Activated naive CD4-positive, alpha-beta T cell treated with anti-CD3 and anti-CD28 coated beads, Interleukin-2, amount 10 ng/mL, durations not matched to agents 7 days and 5 days (primary cell): ENCODE data around the gene ENTR1.

Experiments
- CTCF ChIA-PET: fragments of 350-600 bp; sonication (Branson Sonifier 250); formaldehyde crosslinking; loops from one replicate; lab custom pipeline; 2021; ENCODE audit warnings: antibody characterized with exemption; lab: Charles Lee
- DNase-seq: peaks from one replicate; pipeline ENCODE4 v3.0.0-alpha.2; 2020
- H3K27ac Mint-ChIP-seq: one replicate; pipeline ENCODE4 v1.8.0; 2021; ENCODE audit warnings: mild to moderate bottlenecking, moderate library complexity, mixed read lengths
- H3K27me3 Mint-ChIP-seq: one replicate; pipeline ENCODE4 v1.8.0; 2021; ENCODE audit warnings: mild to moderate bottlenecking, mixed read lengths
- H3K36me3 Mint-ChIP-seq: one replicate; pipeline ENCODE4 v1.8.0; 2021; ENCODE audit warnings: mixed read lengths
- H3K4me1 Mint-ChIP-seq: one replicate; pipeline ENCODE4 v1.8.0; 2021; ENCODE audit warnings: mixed read lengths
- H3K4me3 Mint-ChIP-seq: one replicate; pipeline ENCODE4 v1.8.0; 2021; ENCODE audit warnings: mild to moderate bottlenecking, moderate library complexity, mixed read lengths
- H3K9me3 Mint-ChIP-seq: one replicate; pipeline ENCODE4 v1.8.0; 2021; ENCODE audit warnings: mixed read lengths

Gene ENTR1

GRCh38 chr9:136410500-136411287 is at the start of gene ENTR1, which contains the start of gene PMPCA:
Gene ENTR1, minus strand, starts transcription at chr9:136410614. Its CDS starts 217 bp downstream, at chr9:136410397.
Gene PMPCA, plus strand, starts transcription at chr9:136410658. Its CDS starts 11 bp downstream, at chr9:136410669.
- peak within 1 kb of the TSS; percentile 92 for H3K27ac Mint-ChIP-seq
- H3K9me3 Mint-ChIP-seq, result no peaks in the 10 kb centered on the region
- peaks cover 43% of the 10 kb centered on the region for H3K36me3 Mint-ChIP-seq
- CTCF ChIA-PET, result interaction anchor here (1.0 kb wide), 1 partner anchor 10 kb away, joined by 5 read pairs; the partner anchor contains the start of gene SNAPC4
- peak within 1 kb of the TSS; percentile 87 for H3K4me3 Mint-ChIP-seq
- DNase-seq, result peak; percentile 96
- no peaks in the 10 kb centered on the region for H3K27me3 Mint-ChIP-seq
- peaks cover 59% of the 10 kb centered on the region for H3K4me1 Mint-ChIP-seq

GRCh38 chr9:136459425-136459824 is 49.0 kb upstream of the ENTR1 start:
- no peak overlapping the region for H3K27ac Mint-ChIP-seq
- no peak overlapping the region for H3K4me3 Mint-ChIP-seq
- CTCF ChIA-PET, result no interaction called here
- H3K9me3 Mint-ChIP-seq, result no peaks in the 10 kb centered on the region
- no peaks in the 10 kb centered on the region for H3K4me1 Mint-ChIP-seq
- DNase-seq, result no peak
- H3K27me3 Mint-ChIP-seq, result no peaks in the 10 kb centered on the region
- peaks cover 59% of the 10 kb centered on the region for H3K36me3 Mint-ChIP-seq

GRCh38 chr9:136457326-136457725 is 46.9 kb upstream of the ENTR1 start:
- Mint-ChIP-seq H3K36me3 (peaks cover 59% of the 10 kb centered on the region), H3K27me3 (no peaks in the 10 kb centered on the region), H3K4me3 (no peak overlapping the region), H3K4me1 (no peaks in the 10 kb centered on the region), H3K27ac (no peak overlapping the region), H3K9me3 (no peaks in the 10 kb centered on the region)
- no peak for DNase-seq
- CTCF ChIA-PET, result no interaction called here

GRCh38 chr9:136456258-136456657 is 45.8 kb upstream of the ENTR1 start:
- H3K4me1 Mint-ChIP-seq, result no peaks in the 10 kb centered on the region
- no peaks in the 10 kb centered on the region for H3K9me3 Mint-ChIP-seq
- DNase-seq, result no peak
- H3K27me3 Mint-ChIP-seq, result no peaks in the 10 kb centered on the region
- peaks cover 59% of the 10 kb centered on the region for H3K36me3 Mint-ChIP-seq
- no peak overlapping the region for H3K27ac Mint-ChIP-seq
- H3K4me3 Mint-ChIP-seq, result no peak overlapping the region
- CTCF ChIA-PET, result no interaction called here

- DNase-seq, result no peak
- H3K27ac Mint-ChIP-seq, result no peak overlapping the region
- no peak overlapping the region for H3K4me3 Mint-ChIP-seq
- H3K27me3 Mint-ChIP-seq, result no peaks in the 10 kb centered on the region
- H3K9me3 Mint-ChIP-seq, result no peaks in the 10 kb centered on the region
- H3K36me3 Mint-ChIP-seq, result peaks cover 59% of the 10 kb centered on the region
- CTCF ChIA-PET, result no interaction called here
- no peaks in the 10 kb centered on the region for H3K4me1 Mint-ChIP-seq
These were observed 44.9 kb upstream of the ENTR1 start for GRCh38 chr9:136455043-136456002.

GRCh38 chr9:136454026-136454796 is 43.8 kb upstream of the ENTR1 start:
- Mint-ChIP-seq H3K36me3 (peaks cover 56% of the 10 kb centered on the region), H3K9me3 (no peaks in the 10 kb centered on the region), H3K27ac (no peak overlapping the region), H3K4me1 (no peaks in the 10 kb centered on the region), H3K27me3 (no peaks in the 10 kb centered on the region), H3K4me3 (no peak overlapping the region)
- no peak for DNase-seq
- CTCF ChIA-PET, result no interaction called here

- Mint-ChIP-seq H3K4me3 (no peak overlapping the region), H3K27ac (peak overlapping the region; percentile 7), H3K4me1 (no peaks in the 10 kb centered on the region), H3K36me3 (peaks cover 51% of the 10 kb centered on the region), H3K27me3 (no peaks in the 10 kb centered on the region), H3K9me3 (no peaks in the 10 kb centered on the region)
- CTCF ChIA-PET, result no interaction called here
- DNase-seq, result no peak
These were observed 42.9 kb upstream of the ENTR1 start for GRCh38 chr9:136453326-136453725.

GRCh38 chr9:136451221-136451877 is 40.9 kb upstream of the ENTR1 start:
- Mint-ChIP-seq H3K27me3 (no peaks in the 10 kb centered on the region), H3K9me3 (no peaks in the 10 kb centered on the region), H3K4me1 (no peaks in the 10 kb centered on the region), H3K36me3 (peaks cover 62% of the 10 kb centered on the region), H3K27ac (no peak overlapping the region), H3K4me3 (no peak overlapping the region)
- no peak for DNase-seq
- CTCF ChIA-PET, result interaction anchor here (1.3 kb wide), 1 partner anchor 27 kb away, joined by 3 read pairs; no protein-coding TSS in a partner anchor

GRCh38 chr9:136448655-136449054 is 38.2 kb upstream of the ENTR1 start:
- no peak overlapping the region for H3K4me3 Mint-ChIP-seq
- no peaks in the 10 kb centered on the region for H3K4me1 Mint-ChIP-seq
- no peaks in the 10 kb centered on the region for H3K27me3 Mint-ChIP-seq
- no peaks in the 10 kb centered on the region for H3K9me3 Mint-ChIP-seq
- CTCF ChIA-PET, result no interaction called here
- DNase-seq, result no peak
- no peak overlapping the region for H3K27ac Mint-ChIP-seq
- peaks cover 53% of the 10 kb centered on the region for H3K36me3 Mint-ChIP-seq

- Mint-ChIP-seq H3K4me1 (no peaks in the 10 kb centered on the region), H3K4me3 (no peak overlapping the region), H3K27ac (no peak overlapping the region), H3K27me3 (no peaks in the 10 kb centered on the region), H3K36me3 (peaks cover 55% of the 10 kb centered on the region), H3K9me3 (no peaks in the 10 kb centered on the region)
- DNase-seq, result no peak
- CTCF ChIA-PET, result no interaction called here
These were observed 36.9 kb upstream of the ENTR1 start for GRCh38 chr9:136447173-136447778.

- Mint-ChIP-seq H3K27ac (no peak overlapping the region), H3K9me3 (no peaks in the 10 kb centered on the region), H3K4me1 (no peaks in the 10 kb centered on the region), H3K27me3 (no peaks in the 10 kb centered on the region), H3K36me3 (peaks cover 50% of the 10 kb centered on the region), H3K4me3 (no peak overlapping the region)
- no peak for DNase-seq
- CTCF ChIA-PET, result no interaction called here
These were observed 35.4 kb upstream of the ENTR1 start for GRCh38 chr9:136445799-136446198.

- no peak for DNase-seq
- Mint-ChIP-seq H3K9me3 (no peaks in the 10 kb centered on the region), H3K36me3 (peaks cover 43% of the 10 kb centered on the region), H3K4me1 (no peaks in the 10 kb centered on the region), H3K27me3 (no peaks in the 10 kb centered on the region), H3K27ac (no peak overlapping the region), H3K4me3 (no peak overlapping the region)
- CTCF ChIA-PET, result no interaction called here
These were observed 33.7 kb upstream of the ENTR1 start for GRCh38 chr9:136444102-136444501.

- no peak overlapping the region for H3K27ac Mint-ChIP-seq
- no peaks in the 10 kb centered on the region for H3K9me3 Mint-ChIP-seq
- no peak overlapping the region for H3K4me3 Mint-ChIP-seq
- CTCF ChIA-PET, result no interaction called here
- DNase-seq, result no peak
- no peaks in the 10 kb centered on the region for H3K27me3 Mint-ChIP-seq
- H3K36me3 Mint-ChIP-seq, result peaks cover 43% of the 10 kb centered on the region
- H3K4me1 Mint-ChIP-seq, result no peaks in the 10 kb centered on the region
These were observed 33.3 kb upstream of the ENTR1 start for GRCh38 chr9:136443687-136444086.
